Astrocyte of the spinal cord (primary cell): ENCODE data around the gene STAG3.

Experiments
- DNase-seq: peaks from one replicate; pipeline ENCODE4 v3.0.0; 2011; ENCODE audit warnings: low read depth, low spot score
- H3K4me3 ChIP-seq: 2 replicates; pipeline ENCODE4 v1.5.1; 2011; ENCODE audit warnings: low read depth, mild to moderate bottlenecking, low read length, moderate library complexity
- in situ Hi-C: cut with HindIII; loops from 2 replicates; pipeline ENCODE4 v1.10.0; 2017; ENCODE audit warnings: low sequenced_read_pairs
- TF ChIP-seq, protein P1 (sequence below): IDR thresholded peaks from 2 replicates; pipeline ENCODE4 v1.5.1; 2012; ENCODE audit warnings: low read depth, mild to moderate bottlenecking, low read length, inconsistent platforms

The STAG3 gene

DNA sequence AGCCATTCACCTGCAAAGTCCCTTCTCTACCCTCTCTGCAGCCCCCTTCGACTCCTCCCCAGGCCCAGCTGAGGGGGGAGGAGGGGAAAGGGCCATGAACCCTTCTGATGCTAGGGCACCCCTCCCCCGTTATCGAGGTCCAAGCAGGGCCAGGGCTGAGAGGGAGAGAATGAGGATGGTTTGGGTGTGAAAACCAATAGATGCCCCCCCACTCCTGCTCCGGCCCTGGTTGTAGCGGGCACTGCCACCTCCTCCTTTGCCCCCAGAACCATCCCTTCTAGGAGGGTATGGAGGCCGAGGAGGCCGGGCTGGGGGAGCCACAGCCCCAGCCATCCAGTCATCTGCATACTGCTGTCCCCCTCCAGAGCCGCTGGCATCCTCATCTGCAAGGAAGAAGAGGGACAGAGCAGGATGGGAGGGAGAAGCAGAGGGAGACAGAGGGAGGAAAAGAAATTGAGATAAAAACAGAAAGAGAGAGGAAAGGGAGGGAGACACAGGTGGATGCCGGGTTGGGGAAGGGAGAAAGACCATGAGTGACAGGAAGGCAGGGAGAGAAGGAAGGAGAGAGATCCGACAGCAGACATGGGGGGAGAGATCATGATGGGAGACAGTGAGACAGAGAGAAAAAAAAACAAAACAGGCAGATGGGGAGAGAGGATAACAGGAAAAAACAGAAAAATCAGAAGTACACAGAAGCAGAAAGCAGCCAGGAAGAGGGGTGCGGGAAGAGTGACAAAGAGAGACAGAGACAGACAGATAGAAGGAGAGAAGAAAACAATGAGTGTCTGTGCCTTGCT is 7.4 kb upstream of the STAG3 start:
- no peak overlapping the region for H3K4me3 ChIP-seq
- in situ Hi-C loops, result no loop called here

DNA sequence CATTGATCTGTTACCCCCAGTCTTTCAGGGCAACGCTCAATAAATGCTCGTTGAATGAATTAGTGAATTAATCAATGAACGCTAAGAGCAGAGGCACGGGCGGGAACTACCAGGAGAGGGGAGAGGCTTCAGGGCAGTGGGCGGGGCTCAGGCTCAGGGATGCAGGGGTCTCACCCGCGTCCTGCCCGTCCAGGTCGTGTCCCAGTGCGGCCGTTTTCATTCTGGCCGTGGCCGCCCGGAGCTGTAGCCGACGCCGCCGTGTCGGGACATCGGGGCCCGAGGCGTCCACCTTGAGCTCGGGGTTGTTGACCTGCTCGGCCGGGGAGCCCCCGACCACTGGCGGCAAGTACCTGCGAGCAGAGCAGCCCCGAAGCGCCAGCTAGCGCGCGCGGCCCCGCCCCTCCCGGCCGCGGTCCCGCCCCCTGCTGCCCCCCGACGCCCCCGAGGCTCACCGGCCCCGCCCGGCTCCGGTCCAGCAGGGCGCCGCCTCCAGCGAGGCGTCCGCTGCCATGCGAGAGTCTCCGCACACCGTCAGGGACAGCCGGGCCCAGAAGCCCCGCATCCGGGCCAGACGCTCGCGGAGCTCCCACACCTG is 6.5 kb upstream of the STAG3 start:
- TF ChIP-seq, protein P1, sequence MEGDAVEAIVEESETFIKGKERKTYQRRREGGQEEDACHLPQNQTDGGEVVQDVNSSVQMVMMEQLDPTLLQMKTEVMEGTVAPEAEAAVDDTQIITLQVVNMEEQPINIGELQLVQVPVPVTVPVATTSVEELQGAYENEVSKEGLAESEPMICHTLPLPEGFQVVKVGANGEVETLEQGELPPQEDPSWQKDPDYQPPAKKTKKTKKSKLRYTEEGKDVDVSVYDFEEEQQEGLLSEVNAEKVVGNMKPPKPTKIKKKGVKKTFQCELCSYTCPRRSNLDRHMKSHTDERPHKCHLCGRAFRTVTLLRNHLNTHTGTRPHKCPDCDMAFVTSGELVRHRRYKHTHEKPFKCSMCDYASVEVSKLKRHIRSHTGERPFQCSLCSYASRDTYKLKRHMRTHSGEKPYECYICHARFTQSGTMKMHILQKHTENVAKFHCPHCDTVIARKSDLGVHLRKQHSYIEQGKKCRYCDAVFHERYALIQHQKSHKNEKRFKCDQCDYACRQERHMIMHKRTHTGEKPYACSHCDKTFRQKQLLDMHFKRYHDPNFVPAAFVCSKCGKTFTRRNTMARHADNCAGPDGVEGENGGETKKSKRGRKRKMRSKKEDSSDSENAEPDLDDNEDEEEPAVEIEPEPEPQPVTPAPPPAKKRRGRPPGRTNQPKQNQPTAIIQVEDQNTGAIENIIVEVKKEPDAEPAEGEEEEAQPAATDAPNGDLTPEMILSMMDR, result no peak
- no peak for DNase-seq
- peak overlapping the region; percentile 24 for H3K4me3 ChIP-seq

More for the DNA sequence above, 7.4 kb upstream of the STAG3 start:
- TF ChIP-seq, protein P1, result no peak
- no peak for DNase-seq

DNA sequence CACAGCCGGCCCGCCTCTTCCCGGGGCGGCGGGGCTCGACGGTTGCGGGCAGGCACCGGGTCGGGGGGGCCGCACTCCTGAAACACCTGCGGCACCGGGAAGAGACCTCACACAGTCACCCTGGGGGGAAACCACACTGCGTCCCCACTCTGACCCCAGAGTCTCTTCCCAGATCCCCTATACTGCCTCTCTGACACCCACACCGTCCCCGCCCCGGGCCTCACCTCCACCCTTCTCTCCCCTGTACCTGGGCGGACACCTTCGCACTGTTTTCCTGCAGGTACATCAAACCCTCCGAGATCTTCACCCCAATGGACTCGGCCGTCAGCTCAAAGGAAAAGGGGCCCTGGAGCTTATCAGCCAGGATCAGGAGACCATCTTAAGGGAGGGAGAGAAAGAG is 5.9 kb upstream of the STAG3 start:
- H3K4me3 ChIP-seq, result no peak overlapping the region
- TF ChIP-seq, protein P1, result no peak
- no peak for DNase-seq
- in situ Hi-C loops, result no loop called here

More for the DNA sequence above, 6.5 kb upstream of the STAG3 start:
- in situ Hi-C loops, result no loop called here

DNA sequence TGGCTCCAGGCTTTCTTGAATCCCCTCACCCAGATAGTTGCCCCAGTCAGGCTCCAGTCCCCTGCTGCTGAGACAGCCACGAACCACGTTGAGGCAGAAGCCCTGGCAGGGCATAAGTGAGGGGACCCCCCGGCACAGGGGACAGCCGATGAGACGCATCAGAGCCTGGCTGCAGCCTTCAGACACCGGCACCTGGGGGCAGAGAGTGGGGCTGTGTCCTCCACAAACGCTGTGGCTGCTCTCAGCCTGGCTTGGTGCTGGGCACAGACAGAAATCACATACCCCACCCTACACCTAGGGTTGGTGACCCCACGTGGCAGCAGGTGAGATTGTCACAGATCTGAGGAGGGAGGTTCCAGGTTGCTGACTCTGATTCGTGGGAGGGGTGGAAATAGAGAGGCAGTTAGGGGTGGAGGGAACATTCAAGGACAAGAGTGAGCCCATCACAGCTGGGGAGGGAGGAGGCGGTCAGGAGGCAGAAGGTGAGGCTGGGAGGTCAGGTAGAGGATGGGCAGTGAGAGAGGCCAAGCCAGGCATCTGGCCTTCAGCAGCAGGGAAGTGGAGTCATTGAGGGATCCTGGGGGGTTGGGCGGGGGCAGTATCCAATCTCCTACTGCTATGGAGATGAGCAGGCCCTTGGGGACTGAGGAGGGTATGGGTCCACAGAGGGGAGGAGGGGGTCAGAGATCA is 3.8 kb upstream of the STAG3 start:
- TF ChIP-seq, protein P1, result no peak
- in situ Hi-C loops, result no loop called here
- no peak overlapping the region for H3K4me3 ChIP-seq
- no peak for DNase-seq

DNA sequence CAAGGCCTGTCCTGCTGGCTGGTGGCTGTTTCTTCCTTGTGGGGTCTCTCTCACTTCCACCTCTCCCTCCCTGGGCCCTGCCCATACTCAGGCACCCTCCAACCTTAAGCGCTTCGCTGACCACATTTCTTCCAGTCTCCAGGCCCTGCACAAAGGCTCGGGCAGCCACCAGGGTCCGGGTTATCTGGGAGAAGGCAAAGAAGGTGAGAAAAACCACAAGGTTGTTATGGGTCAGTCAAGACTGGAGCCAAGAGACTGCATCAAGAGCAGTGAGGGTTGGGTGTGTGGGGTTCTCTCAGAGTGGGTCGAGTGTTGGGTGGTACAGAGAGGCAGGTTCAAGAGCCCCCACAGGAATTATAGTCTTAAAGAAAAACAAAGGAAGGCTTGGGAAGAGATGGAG is 3.1 kb upstream of the STAG3 start:
- TF ChIP-seq, protein P1, result no peak
- in situ Hi-C loops, result no loop called here
- DNase-seq, result no peak
- H3K4me3 ChIP-seq, result no peak overlapping the region

DNA sequence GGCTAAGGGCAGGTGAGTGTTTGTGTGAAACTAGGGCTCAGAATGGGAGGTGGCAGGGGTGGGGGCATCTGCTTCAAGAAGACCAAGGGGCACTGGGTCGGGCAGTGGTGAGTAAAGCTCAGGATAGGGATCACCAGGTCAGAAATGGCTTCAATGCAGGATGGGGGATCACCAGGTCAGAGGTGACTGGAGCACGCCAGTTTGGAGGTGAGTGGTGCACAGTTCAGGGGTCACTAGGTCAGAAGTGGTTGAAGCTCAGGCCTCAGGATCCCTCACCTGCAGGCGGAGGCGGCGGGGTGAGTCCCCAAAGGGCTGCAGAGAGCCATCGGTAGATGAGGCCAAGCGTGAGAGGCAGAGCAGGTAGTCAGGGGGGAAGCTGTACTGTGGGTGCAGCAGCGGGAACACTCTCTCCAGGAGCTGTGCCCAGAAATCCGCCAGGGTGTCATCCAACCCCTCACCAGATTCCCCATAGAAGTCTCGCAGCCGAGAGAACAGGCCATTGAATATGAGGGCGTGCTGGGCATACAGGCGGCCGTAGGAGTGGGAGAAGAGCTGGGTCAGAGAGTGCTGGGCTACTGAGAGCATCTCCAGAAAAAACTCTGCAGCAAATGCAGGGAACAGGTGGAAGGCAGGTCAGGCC is 2.3 kb upstream of the STAG3 start:
- in situ Hi-C loops, result no loop called here
- no peak overlapping the region for H3K4me3 ChIP-seq
- TF ChIP-seq, protein P1, result no peak
- DNase-seq, result no peak
